Prostate gland (tissue), 2 donors: Measurements from ENCODE around the gene ULBP3. TPM values are rescaled to one million over a fixed set of nuclear protein-coding genes. Genes with fewer than 3 reads are reported as not detected.

ENCODE experiments used
- total RNA-seq, 2 donors: library from RNA; depleted of rRNA; stranded (reverse); fragments of >200 nt; gene quantifications; one replicate each; pipeline ENCODE4 v1.1.0, GENCODE V29; 2016

The ULBP3 gene
- total RNA-seq, 2 donors from 2014 or later = 28.9 TPM; not detected in 1

Other genes starting within 250 kb of the ULBP3 start
- 10 to 100 TPM; 52.7 to 76.3 TPM for gene LRP11, start 204.8 kb downstream of the ULBP3 start, total RNA-seq
- gene RAET1E, start 171.0 kb downstream of the ULBP3 start, total RNA-seq = under 1 TPM; 0.23 to 0.77 TPM
- 1 to 10 TPM in 1 of 2 donors, not detected in 1; 4.4 TPM for gene RAET1G, start 146.0 kb downstream of the ULBP3 start, total RNA-seq
- under 1 TPM; 0.32 to 0.40 TPM for gene ULBP2, start 127.1 kb downstream of the ULBP3 start, total RNA-seq
- 1 to 10 TPM in 1 of 2 donors, not detected in 1; 2.8 TPM for gene ULBP1, start 105.2 kb downstream of the ULBP3 start, total RNA-seq
- gene RAET1L, start 43.6 kb downstream of the ULBP3 start, total RNA-seq = not detected
- 10 to 100 TPM in 1 of 2 donors, 1 to 10 TPM in 1; 3.4 to 14.8 TPM for gene PPP1R14C, start 73.9 kb upstream of the ULBP3 start, total RNA-seq